Measurements from ENCODE around the gene ACKR3.

The ACKR3 gene

GRCh38 chr2:236541008-236541562 is 28.5 kb upstream of the ACKR3 start:
- Mint-ChIP-seq H3K4me3 (no peak overlapping the region), H3K4me1 (peaks cover 45 to 66% of the 10 kb centered on the region in 2 donors), H3K36me3 (peaks cover 2 to 12% of the 10 kb centered on the region in 2 donors)

GRCh38 chr2:236544362-236544761 is 25.3 kb upstream of the ACKR3 start:
- Mint-ChIP-seq H3K36me3 (peaks cover 2 to 12% of the 10 kb centered on the region in 2 donors), H3K4me1 (peaks cover 44 to 59% of the 10 kb centered on the region in 2 donors), H3K9me3 (peaks cover 8 to 10% of the 10 kb centered on the region in 2 donors), H3K27me3 (no peaks in the 10 kb centered on the region), H3K27ac (peak overlapping the region; percentile 73), H3K4me3 (peak overlapping the region; percentile 26 to 33)
- ATAC-seq (replicated peaks): no peak
- no peak for DNase-seq

More at GRCh38 chr2:236541008-236541562, 28.5 kb upstream of the ACKR3 start:
- no peak for ATAC-seq (replicated peaks)
- H3K27ac Mint-ChIP-seq: peak overlapping the region; percentile 15
- H3K27me3 Mint-ChIP-seq: no peaks in the 10 kb centered on the region
- peaks cover 8 to 10% of the 10 kb centered on the region in 2 donors for H3K9me3 Mint-ChIP-seq
- no peak for DNase-seq

GRCh38 chr2:236545248-236545658 is 24.4 kb upstream of the ACKR3 start:
- ATAC-seq (replicated peaks): peak; percentile 89
- H3K9me3 Mint-ChIP-seq: peaks cover 3 to 7% of the 10 kb centered on the region in 2 donors
- H3K27ac Mint-ChIP-seq: peak overlapping the region; percentile 73
- no peak for DNase-seq
- H3K4me1 Mint-ChIP-seq: peaks cover 46 to 59% of the 10 kb centered on the region in 2 donors
- peaks cover under 1 to 6% of the 10 kb centered on the region in 2 donors for H3K36me3 Mint-ChIP-seq
- H3K27me3 Mint-ChIP-seq: no peaks in the 10 kb centered on the region
- peak overlapping the region; percentile 29 to 57 for H3K4me3 Mint-ChIP-seq

- peaks cover 0 to 5% of the 10 kb centered on the region in 2 donors for H3K36me3 Mint-ChIP-seq
- DNase-seq (no peak), ATAC-seq (replicated peaks) (peak; percentile 64 to 69)
- H3K27me3 Mint-ChIP-seq: no peaks in the 10 kb centered on the region
- peak overlapping the region; percentile 56 for H3K27ac Mint-ChIP-seq
- H3K9me3 Mint-ChIP-seq: peaks cover 3 to 6% of the 10 kb centered on the region in 2 donors
- peaks cover 52 to 64% of the 10 kb centered on the region in 2 donors for H3K4me1 Mint-ChIP-seq
- H3K4me3 Mint-ChIP-seq: peak overlapping the region; percentile 15 to 29
These were observed 23.7 kb upstream of the ACKR3 start for GRCh38 chr2:236545814-236546480.

GRCh38 chr2:236546561-236547002 is 23.0 kb upstream of the ACKR3 start:
- peaks cover 0 to 4% of the 10 kb centered on the region in 2 donors for H3K36me3 Mint-ChIP-seq
- no peak for DNase-seq
- H3K27ac Mint-ChIP-seq: peak overlapping the region; percentile 16
- peaks cover 58 to 70% of the 10 kb centered on the region in 2 donors for H3K4me1 Mint-ChIP-seq
- H3K9me3 Mint-ChIP-seq: peaks cover 3 to 5% of the 10 kb centered on the region in 2 donors
- ATAC-seq (replicated peaks): peak in 1 of 2 donors; percentile 13
- no peaks in the 10 kb centered on the region for H3K27me3 Mint-ChIP-seq
- no peak overlapping the region for H3K4me3 Mint-ChIP-seq

- Mint-ChIP-seq H3K27me3 (no peaks in the 10 kb centered on the region), H3K36me3 (no peaks in the 10 kb centered on the region), H3K4me3 (no peak overlapping the region), H3K27ac (no peak overlapping the region), H3K9me3 (no peaks in the 10 kb centered on the region), H3K4me1 (peaks cover 66 to 81% of the 10 kb centered on the region in 2 donors)
- ATAC-seq (replicated peaks) (no peak), DNase-seq (no peak)
These were observed 21.9 kb upstream of the ACKR3 start for GRCh38 chr2:236547725-236548124.

GRCh38 chr2:236548179-236548921 is 21.3 kb upstream of the ACKR3 start:
- H3K36me3 Mint-ChIP-seq: no peaks in the 10 kb centered on the region
- peaks cover 66 to 87% of the 10 kb centered on the region in 2 donors for H3K4me1 Mint-ChIP-seq
- H3K4me3 Mint-ChIP-seq: no peak overlapping the region
- no peak for DNase-seq
- no peak for ATAC-seq (replicated peaks)
- H3K27ac Mint-ChIP-seq: no peak overlapping the region
- no peaks in the 10 kb centered on the region for H3K27me3 Mint-ChIP-seq
- H3K9me3 Mint-ChIP-seq: no peaks in the 10 kb centered on the region

- Mint-ChIP-seq H3K4me1 (peaks cover 65 to 84% of the 10 kb centered on the region in 2 donors), H3K27me3 (no peaks in the 10 kb centered on the region), H3K36me3 (peaks cover 0 to 4% of the 10 kb centered on the region in 2 donors), H3K4me3 (no peak overlapping the region), H3K9me3 (peaks cover 0 to 3% of the 10 kb centered on the region in 2 donors), H3K27ac (no peak overlapping the region)
- DNase-seq (no peak), ATAC-seq (replicated peaks) (no peak)
These were observed 20.5 kb upstream of the ACKR3 start for GRCh38 chr2:236549165-236549564.

- no peak overlapping the region for H3K4me3 Mint-ChIP-seq
- H3K9me3 Mint-ChIP-seq: peaks cover 3 to 5% of the 10 kb centered on the region in 2 donors
- H3K36me3 Mint-ChIP-seq: peaks cover 0 to 9% of the 10 kb centered on the region in 2 donors
- H3K27me3 Mint-ChIP-seq: no peaks in the 10 kb centered on the region
- no peak for DNase-seq
- peaks cover 60 to 75% of the 10 kb centered on the region in 2 donors for H3K4me1 Mint-ChIP-seq
- H3K27ac Mint-ChIP-seq: no peak overlapping the region
- ATAC-seq (replicated peaks): no peak
These were observed 19.3 kb upstream of the ACKR3 start for GRCh38 chr2:236550290-236550689.

- ATAC-seq (replicated peaks) (peak; percentile 60 to 69), DNase-seq (peak; percentile 53)
- H3K27ac Mint-ChIP-seq: no peak overlapping the region
- H3K27me3 Mint-ChIP-seq: peaks cover 0 to 2% of the 10 kb centered on the region in 2 donors
- H3K4me3 Mint-ChIP-seq: peak overlapping the region in 1 of 2 donors; percentile 74
- peaks cover 57 to 72% of the 10 kb centered on the region in 2 donors for H3K4me1 Mint-ChIP-seq
- H3K9me3 Mint-ChIP-seq: peaks cover 3 to 5% of the 10 kb centered on the region in 2 donors
- peaks cover 0 to 9% of the 10 kb centered on the region in 2 donors for H3K36me3 Mint-ChIP-seq
These were observed 18.7 kb upstream of the ACKR3 start for GRCh38 chr2:236550701-236551465.

GRCh38 chr2:236551471-236552211 is 18.0 kb upstream of the ACKR3 start:
- Mint-ChIP-seq H3K36me3 (peaks cover 0 to 9% of the 10 kb centered on the region in 2 donors), H3K4me3 (peak overlapping the region; percentile 65 to 74), H3K4me1 (peaks cover 50 to 69% of the 10 kb centered on the region in 2 donors), H3K9me3 (peaks cover 3 to 5% of the 10 kb centered on the region in 2 donors), H3K27me3 (peaks cover 0 to 7% of the 10 kb centered on the region in 2 donors), H3K27ac (peak overlapping the region; percentile 92)
- peak; percentile 55 for DNase-seq
- peak; percentile 86 to 87 for ATAC-seq (replicated peaks)

- Mint-ChIP-seq H3K27ac (peak overlapping the region; percentile 92), H3K4me3 (peak overlapping the region; percentile 51 to 65), H3K9me3 (peaks cover 3 to 5% of the 10 kb centered on the region in 2 donors), H3K27me3 (peaks cover 0 to 7% of the 10 kb centered on the region in 2 donors), H3K4me1 (peaks cover 47 to 63% of the 10 kb centered on the region in 2 donors), H3K36me3 (peaks cover 0 to 9% of the 10 kb centered on the region in 2 donors)
- DNase-seq (no peak), ATAC-seq (replicated peaks) (peak; percentile 67 to 69)
These were observed 17.4 kb upstream of the ACKR3 start for GRCh38 chr2:236552212-236552542.

Data from stimulated activated naive B cell treated with anti-CD40 and anti-IgM and Interleukin-4, amounts not matched to agents 10 μg/mL and 1 μg/mL and 100 μg/mL, for 72 hours (primary cell).